GM19324 (cell line): ENCODE results near the gene ACOX2.

Source experiments
- ATAC-seq: cut with Tn5 transposase; IDR thresholded peaks from one replicate; pipeline ENCODE4 v1.9.1; 2021; ENCODE audit warnings: mild to moderate bottlenecking, moderate library complexity; ENCODE audit not compliant: unreplicated experiment, low FRiP score

Gene ACOX2

GRCh38 chr3:58567251-58567515, 30.2 kb upstream of the ACOX2 start:
- ATAC-seq = no peak

- ATAC-seq = no peak
These were observed 29.6 kb upstream of the ACOX2 start for GRCh38 chr3:58566398-58567250.

GRCh38 chr3:58565621-58566397, 28.8 kb upstream of the ACOX2 start:
- ATAC-seq = no peak

GRCh38 chr3:58564456-58565160, 27.6 kb upstream of the ACOX2 start:
- no peak for ATAC-seq

- ATAC-seq = no peak
These were observed 27.1 kb upstream of the ACOX2 start for GRCh38 chr3:58564054-58564453.

- no peak for ATAC-seq
These were observed 26.5 kb upstream of the ACOX2 start for GRCh38 chr3:58563386-58564035.

GRCh38 chr3:58562498-58562897, 25.5 kb upstream of the ACOX2 start:
- no peak for ATAC-seq

- no peak for ATAC-seq
These were observed 23.9 kb upstream of the ACOX2 start for GRCh38 chr3:58560771-58561311.

- ATAC-seq = no peak
These were observed 22.6 kb upstream of the ACOX2 start for GRCh38 chr3:58559586-58559985.

GRCh38 chr3:58557491-58557890, 20.5 kb upstream of the ACOX2 start:
- no peak for ATAC-seq

GRCh38 chr3:58556761-58557221, 19.8 kb upstream of the ACOX2 start:
- no peak for ATAC-seq

GRCh38 chr3:58556001-58556400, 19.0 kb upstream of the ACOX2 start:
- no peak for ATAC-seq

- no peak for ATAC-seq
These were observed 18.2 kb upstream of the ACOX2 start for GRCh38 chr3:58555203-58555602.

GRCh38 chr3:58553003-58553402, 16.0 kb upstream of the ACOX2 start:
- ATAC-seq = no peak

- ATAC-seq = no peak
These were observed 14.7 kb upstream of the ACOX2 start for GRCh38 chr3:58551636-58552180.

GRCh38 chr3:58544541-58544940, 7.6 kb upstream of the ACOX2 start:
- ATAC-seq = no peak

- no peak for ATAC-seq
These were observed 3.3 kb upstream of the ACOX2 start for GRCh38 chr3:58540176-58540858.

GRCh38 chr3:58539626-58540025, 2.6 kb upstream of the ACOX2 start:
- no peak for ATAC-seq

GRCh38 chr3:58537412-58538301, 667 bp upstream of the ACOX2 start:
- no peak for ATAC-seq
